IMR-90 (cell line): ENCODE data around the gene CCND3. TPM values are rescaled to one million over a fixed set of nuclear protein-coding genes. Genes with fewer than 3 reads are reported as not detected.

ENCODE experiments used
- ATAC-seq: fragments of 200-7000 bp; cut with Tn5 transposase; 2 replicates; pipeline ENCODE4 v1.9.1; 2020; ENCODE audit warnings: low read depth, mild to moderate bottlenecking, moderate library complexity
- BruUV-seq: library from RNA; stranded (reverse); fragments of 400-500 nt; replicated peaks from 2 replicates; lab custom pipeline; 2021; lab: Mats Ljungman, UMichigan
- CTCF ChIA-PET: fragments of 300-600 bp; formaldehyde crosslinking; extraction: SDS; loops from one replicate; lab custom pipeline; 2021; ENCODE audit warnings: antibody characterized with exemption; lab: Yijun Ruan, JAX
- POLR2A ChIA-PET: fragments of 300-600 bp; sonication (Branson Sonifier 250); formaldehyde crosslinking; loops from one replicate; lab custom pipeline; 2022; ENCODE audit warnings: antibody characterized with exemption; ENCODE audit not compliant: unreplicated experiment; lab: Charles Lee
- DNase-seq: peaks from one replicate; pipeline ENCODE4 v3.0.0; 2013
- H2AFZ ChIP-seq: replicated peaks from 2 replicates; pipeline ENCODE3; 2013; ENCODE audit warnings: low read length, mild to moderate bottlenecking; ENCODE audit not compliant: poor library complexity
- H2AK5ac ChIP-seq: 2 replicates; pipeline ENCODE4 v1.6.1; 2013; ENCODE audit warnings: low read depth, low read length, inconsistent platforms
- H2AK9ac ChIP-seq: replicated peaks from 2 replicates; pipeline ENCODE3; 2013; ENCODE audit warnings: mild to moderate bottlenecking, low read depth, low read length, moderate library complexity; ENCODE audit not compliant: poor library complexity
- H2BK120ac ChIP-seq: 2 replicates; pipeline ENCODE4 v1.6.1; 2013; ENCODE audit warnings: low read depth, low read length, inconsistent platforms
- H2BK15ac ChIP-seq: 3 replicates; pipeline ENCODE4 v1.6.1; 2013; ENCODE audit warnings: low read depth, low read length, inconsistent platforms
- H2BK20ac ChIP-seq: 2 replicates; pipeline ENCODE4 v1.6.1; 2013; ENCODE audit warnings: low read depth, mild to moderate bottlenecking, inconsistent platforms, low read length, moderate library complexity
- H2BK5ac ChIP-seq: 2 replicates; pipeline ENCODE4 v1.6.1; 2013; ENCODE audit warnings: mild to moderate bottlenecking, low read depth, low read length, inconsistent platforms; ENCODE audit not compliant: poor library complexity, severe bottlenecking
- H3K14ac ChIP-seq: replicated peaks from 2 replicates; pipeline ENCODE4 v1.6.1; 2013; ENCODE audit warnings: low read depth, low read length, inconsistent platforms
- H3K18ac ChIP-seq: 2 replicates; pipeline ENCODE4 v1.6.1; 2013; ENCODE audit warnings: low read depth, low read length, control low read depth
- H3K23ac ChIP-seq: 2 replicates; pipeline ENCODE4 v1.6.1; 2013; ENCODE audit warnings: low read depth, low read length, inconsistent platforms
- H3K27ac ChIP-seq: 2 replicates; pipeline ENCODE4 v1.5.1; 2013; ENCODE audit warnings: mild to moderate bottlenecking, control low read depth, low read length; ENCODE audit not compliant: insufficient read depth
- H3K27me3 ChIP-seq: 2 replicates; pipeline ENCODE4 v1.6.1; 2013; ENCODE audit warnings: low read length; ENCODE audit not compliant: control insufficient read depth, insufficient read depth
- H3K36me3 ChIP-seq: 2 replicates; pipeline ENCODE4 v1.6.1; 2013; ENCODE audit warnings: low read length, mixed read lengths; ENCODE audit not compliant: control insufficient read depth, insufficient read depth
- H3K4ac ChIP-seq: 2 replicates; pipeline ENCODE4 v1.6.1; 2013; ENCODE audit warnings: low read depth, low read length, inconsistent platforms
- H3K4me1 ChIP-seq: 2 replicates; pipeline ENCODE4 v1.6.1; 2013; ENCODE audit warnings: low read length, mixed read lengths; ENCODE audit not compliant: control insufficient read depth, insufficient read depth
- H3K4me2 ChIP-seq: 2 replicates; pipeline ENCODE4 v1.6.1; 2013; ENCODE audit warnings: low read depth, mild to moderate bottlenecking, control low read depth, low read length, moderate library complexity
- H3K4me3 ChIP-seq: 2 replicates; pipeline ENCODE4 v1.5.1; 2013; ENCODE audit warnings: low read depth, mild to moderate bottlenecking, control low read depth, low read length, moderate library complexity; ENCODE audit not compliant: insufficient read depth
- H3K56ac ChIP-seq: 2 replicates; pipeline ENCODE4 v1.6.1; 2013; ENCODE audit warnings: low read length, inconsistent platforms; ENCODE audit not compliant: insufficient read depth; ENCODE audit errors: extremely low read depth
- H3K79me1 ChIP-seq, 2 experiments: 2 replicates each; pipeline ENCODE4 v1.6.1; 2013; ENCODE audit warnings: low read length in 2 of 2, inconsistent platforms in 1 of 2, low read depth in 1 of 2
- H3K9ac ChIP-seq: 2 replicates; pipeline ENCODE4 v1.6.1; 2013; ENCODE audit warnings: low read depth, low read length, control low read depth
- H3K9me1 ChIP-seq: 2 replicates; pipeline ENCODE4 v1.6.1; 2013; ENCODE audit warnings: low read length, inconsistent platforms; ENCODE audit not compliant: insufficient read depth
- H3K9me3 ChIP-seq: 2 replicates; pipeline ENCODE4 v1.6.1; 2013; ENCODE audit warnings: low read length; ENCODE audit not compliant: control insufficient read depth, insufficient read depth
- H4K20me1 ChIP-seq: 2 replicates; pipeline ENCODE4 v1.6.1; 2013; ENCODE audit warnings: low read length, inconsistent platforms; ENCODE audit not compliant: insufficient read depth
- H4K5ac ChIP-seq: 2 replicates; pipeline ENCODE4 v1.6.1; 2013; ENCODE audit warnings: mild to moderate bottlenecking, low read depth, low read length, control low read depth
- H4K8ac ChIP-seq, 2 experiments: 2 replicates each; pipeline ENCODE4 v1.6.1; 2013; ENCODE audit warnings: low read depth in 2 of 2, low read length in 2 of 2, control low read depth in 1 of 2, inconsistent platforms in 1 of 2
- H4K91ac ChIP-seq: 2 replicates; pipeline ENCODE4 v1.6.1; 2013; ENCODE audit warnings: low read depth, low read length, inconsistent platforms; ENCODE audit not compliant: insufficient read depth
- BHLHE40 ChIP-seq: fragments of 150-350 bp; IDR thresholded peaks from 2 replicates; pipeline ENCODE4 v1.6.1; 2016; ENCODE audit warnings: mild to moderate bottlenecking, low read depth, low read length
- CEBPB ChIP-seq: IDR thresholded peaks from 2 replicates; pipeline ENCODE4 v1.6.1; 2012; ENCODE audit warnings: low read depth, low read length, improper control_type of control experiment
- CHD1 ChIP-seq: IDR thresholded peaks from 2 replicates; pipeline ENCODE4 v1.6.1; 2012; ENCODE audit warnings: low read depth, low read length, improper control_type of control experiment
- CTCF ChIP-seq: conservative IDR thresholded peaks from 2 replicates; pipeline ENCODE4 v1.5.1; 2012; ENCODE audit warnings: mild to moderate bottlenecking, low read depth, low read length, improper control_type of control experiment
- FOS ChIP-seq: fragments of 150-350 bp; IDR thresholded peaks from 2 replicates; pipeline ENCODE4 v1.6.1; 2016; ENCODE audit warnings: low read depth, low read length
- MAFK ChIP-seq: IDR thresholded peaks from 2 replicates; pipeline ENCODE4 v1.6.1; 2012; ENCODE audit warnings: low read depth, low read length, improper control_type of control experiment
- MAZ ChIP-seq: IDR thresholded peaks from 2 replicates; pipeline ENCODE4 v1.6.1; 2012; ENCODE audit warnings: low read depth, mild to moderate bottlenecking, low read length, improper control_type of control experiment, moderate library complexity, borderline replicate concordance
- NFE2L2 ChIP-seq: fragments of 150-350 bp; IDR thresholded peaks from 2 replicates; pipeline ENCODE4 v1.6.1; 2016; ENCODE audit warnings: low read depth, mild to moderate bottlenecking, low read length
- POLR2A ChIP-seq: IDR thresholded peaks from 2 replicates; pipeline ENCODE4 v1.6.1; 2012; ENCODE audit warnings: mild to moderate bottlenecking, low read depth, low read length
- RAD21 ChIP-seq: IDR thresholded peaks from 2 replicates; pipeline ENCODE4 v1.6.1; 2012; ENCODE audit warnings: low read length, improper control_type of control experiment
- RCOR1 ChIP-seq: IDR thresholded peaks from 2 replicates; pipeline ENCODE4 v1.6.1; 2012; ENCODE audit warnings: mild to moderate bottlenecking, low read length, improper control_type of control experiment; ENCODE audit not compliant: insufficient replicate concordance
- RFX5 ChIP-seq: IDR thresholded peaks from 2 replicates; pipeline ENCODE4 v1.8.0; 2012; ENCODE audit warnings: low read depth, mild to moderate bottlenecking, low read length, moderate library complexity
- SMC3 ChIP-seq: fragments of 150-350 bp; IDR thresholded peaks from 2 replicates; pipeline ENCODE4 v1.6.1; 2016; ENCODE audit warnings: low read depth, mild to moderate bottlenecking, antibody characterized with exemption, low read length, moderate library complexity
- USF2 ChIP-seq: fragments of 150-350 bp; IDR thresholded peaks from 2 replicates; pipeline ENCODE4 v1.6.1; 2017; ENCODE audit warnings: mild to moderate bottlenecking, antibody characterized with exemption, low read length, low read depth
- WGBS, 2 experiments: methylation state at CpG; one replicate each; pipeline versions ENCODE4 v1.1.5 to v1.1.7; 2013; ENCODE audit warnings: missing lambda C conversion rate in 2 of 2; ENCODE audit not compliant: insufficient read length in 1 of 2; ENCODE audit errors: extremely low coverage in 2 of 2; 5-methylcytosine and 5-hydroxymethylcytosine counted together
- dilution Hi-C: fragments of 300-500 bp; cut with HindIII; formaldehyde crosslinking; loops from one replicate; pipeline ENCODE4 v1.14.3; 2018; ENCODE audit warnings: low sequenced_read_pairs; ENCODE audit not compliant: unreplicated experiment
- in situ Hi-C: fragments of 300-500 bp; cut with MboI; formaldehyde crosslinking; loops from 3 replicates; pipeline ENCODE4 v1.14.3; 2019; ENCODE audit warnings: low sequenced_read_pairs, inconsistent platforms, mixed read lengths
- intact Hi-C: fragments of 100-400 bp; cut with micrococcal nuclease; formaldehyde crosslinking; loops from 2 replicates; pipeline ENCODE4 v1.10.0; 2022
- polyA plus RNA-seq, 3 experiments: library from polyadenylated mRNA; depleted of rRNA; stranded (reverse); fragments of >200 nt; gene quantifications; 2 replicates each; pipeline ENCODE4 v1.2.3, GENCODE V29; 2012; ENCODE audit warnings: low replicate concordance in 1 of 3
- total RNA-seq: library from RNA; depleted of rRNA; stranded (reverse); fragments of >200 nt; gene quantifications from 2 replicates; pipeline ENCODE4 v1.2.3, GENCODE V29; 2012

The CCND3 gene
- total and polyA plus RNA-seq, 2 of the 4 experiments (the other 2 are of a cell fraction) = 19.2 to 61.9 TPM

- Histone ChIP-seq H3K9ac (no peak overlapping the region), H3K9me1 (peaks cover 10% of the 10 kb centered on the region), H3K4me3 (no peak overlapping the region), H3K79me1 (peaks cover 39 to 79% of the 10 kb centered on the region in 2 experiments), H4K91ac (no peak overlapping the region), H3K27me3 (no peaks in the 10 kb centered on the region), H4K8ac (no peak overlapping the region), H2AK9ac (no peak overlapping the region), H3K18ac (no peak overlapping the region), H2BK20ac (no peak overlapping the region), H3K27ac (no peak overlapping the region), H3K4ac (no peak overlapping the region), H3K4me1 (peaks cover 5% of the 10 kb centered on the region), H2BK5ac (no peak overlapping the region), H3K9me3 (no peaks in the 10 kb centered on the region), H2BK15ac (no peak overlapping the region), H3K56ac (no peak overlapping the region), H4K5ac (no peak overlapping the region), H3K4me2 (no peak overlapping the region), H2AFZ (no peak overlapping the region), H2AK5ac (no peak overlapping the region), H3K36me3 (peaks cover 28% of the 10 kb centered on the region), H3K14ac (no peak overlapping the region), H4K20me1 (no peaks in the 10 kb centered on the region), H3K23ac (no peak overlapping the region), H2BK120ac (no peak overlapping the region)
- ATAC-seq (no peak), DNase-seq (no peak)
- TF ChIP-seq CHD1 (no peak), RCOR1 (no peak), RFX5 (no peak), MAFK (no peak), POLR2A (no peak), BHLHE40 (no peak), FOS (no peak), RAD21 (no peak), CEBPB (no peak), SMC3 (no peak), CTCF (no peak), NFE2L2 (no peak), USF2 (no peak), MAZ (no peak)
- in situ Hi-C loops = no loop called here
- ChIA-PET POLR2A (no interaction called here), CTCF (interaction anchor here (0.7 kb wide), 1 partner anchor 49 kb away, joined by 3 read pairs; no protein-coding TSS in a partner anchor)
- dilution Hi-C loops = no loop called here
- intact Hi-C loops = no loop called here
- no CpG with 5 or more reads among the region's 2 CpGs for WGBS, 2 experiments
- no TSS peak for BruUV-seq
Observed at GRCh38 chr6:41914343-41914742, 27.3 kb downstream of the CCND3 start.
